HG03457 (cell line): ENCODE results near the gene CYP21A2.
"Not testable (repeated sequence)": the region's sequence is repeated elsewhere in the genome, so short reads cannot be mapped to it uniquely, and the experiment has no call there.

Experiments used
- ATAC-seq: cut with Tn5 transposase; IDR thresholded peaks from one replicate; pipeline ENCODE4 v1.9.1; 2021; ENCODE audit warnings: moderate number of reproducible peaks; ENCODE audit not compliant: unreplicated experiment

CYP21A2 gene

DNA sequence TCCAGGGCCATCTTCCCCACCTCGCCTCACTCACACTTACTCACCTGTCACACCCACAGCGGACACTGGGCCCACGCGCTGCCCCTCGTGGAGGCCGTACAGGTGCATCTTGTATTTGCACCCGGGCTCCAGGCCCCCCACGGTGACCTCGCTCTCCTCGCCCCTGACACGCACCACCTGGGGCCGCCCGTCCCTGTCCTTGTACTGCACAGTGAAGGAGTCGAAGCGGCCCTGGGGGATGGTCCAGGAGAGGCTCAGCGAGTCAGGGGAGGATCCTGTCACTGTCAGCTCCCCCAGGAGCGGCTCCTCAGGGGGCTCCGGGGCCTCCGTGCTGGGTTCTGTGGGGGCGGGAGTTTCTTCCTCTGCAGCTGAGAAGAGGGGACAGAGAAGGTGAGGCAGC lies 14.4 kb downstream of the CYP21A2 start:
- ATAC-seq = not testable (repeated sequence)

- not testable (repeated sequence) for ATAC-seq
Observed at GRCh38 chr6:32053314-32053713, 15.1 kb downstream of the CYP21A2 start.

GRCh38 chr6:32055756-32056155 lies 17.5 kb downstream of the CYP21A2 start:
- ATAC-seq = not testable (repeated sequence)

GRCh38 chr6:32056254-32056653 lies 18.0 kb downstream of the CYP21A2 start:
- ATAC-seq = no peak

GRCh38 chr6:32057966-32058365 lies 19.8 kb downstream of the CYP21A2 start:
- no peak for ATAC-seq

DNA sequence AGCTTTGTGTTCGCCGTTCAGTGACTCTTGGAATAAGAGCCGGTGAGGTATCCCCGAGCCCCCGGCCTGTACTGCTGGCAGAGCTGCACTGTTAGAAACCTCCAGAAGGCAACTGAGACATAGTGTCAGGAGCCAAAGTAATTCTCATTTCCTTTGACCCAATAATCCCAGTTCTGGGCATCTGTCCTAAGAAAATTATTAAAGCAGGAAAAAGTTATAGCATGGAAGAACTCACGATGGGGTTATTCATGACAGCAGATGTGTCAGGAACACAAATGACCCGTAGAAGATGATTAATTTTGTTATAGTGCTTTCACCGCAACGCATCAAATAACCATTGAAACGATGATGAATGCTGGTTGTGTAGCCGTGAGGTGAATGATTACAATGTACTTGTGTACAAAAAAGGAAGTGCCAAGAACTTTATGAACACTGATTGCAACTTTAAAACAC lies 20.3 kb downstream of the CYP21A2 start:
- no peak for ATAC-seq

GRCh38 chr6:32060966-32061655 lies 22.9 kb downstream of the CYP21A2 start:
- ATAC-seq = no peak

DNA sequence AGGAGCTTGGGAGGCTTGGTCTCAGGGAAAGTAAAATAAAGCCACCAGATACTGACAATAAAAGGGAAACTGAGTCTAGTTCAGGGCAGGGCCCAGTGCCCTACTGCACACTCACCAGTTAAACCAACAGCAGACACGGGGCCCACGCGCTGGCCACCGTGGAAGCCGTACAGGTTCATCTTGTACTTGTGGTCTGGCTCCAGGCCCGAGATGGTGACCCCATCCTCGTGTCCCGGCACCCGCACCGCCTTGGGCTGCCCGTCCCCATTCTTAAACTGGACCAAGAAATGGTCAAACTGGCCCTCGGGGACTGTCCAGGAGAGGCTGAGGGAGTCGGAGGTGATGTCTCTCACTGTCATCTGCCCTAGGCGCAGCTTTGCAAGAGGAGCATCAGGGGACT lies 26.5 kb downstream of the CYP21A2 start:
- no peak for ATAC-seq

- not testable (repeated sequence) for ATAC-seq
Observed at GRCh38 chr6:32067521-32067920, 29.3 kb downstream of the CYP21A2 start.

- ATAC-seq = not testable (repeated sequence)
Observed at GRCh38 chr6:32068315-32068714, 30.1 kb downstream of the CYP21A2 start.

- no peak for ATAC-seq
Observed at GRCh38 chr6:32068867-32069266, 30.7 kb downstream of the CYP21A2 start.

DNA sequence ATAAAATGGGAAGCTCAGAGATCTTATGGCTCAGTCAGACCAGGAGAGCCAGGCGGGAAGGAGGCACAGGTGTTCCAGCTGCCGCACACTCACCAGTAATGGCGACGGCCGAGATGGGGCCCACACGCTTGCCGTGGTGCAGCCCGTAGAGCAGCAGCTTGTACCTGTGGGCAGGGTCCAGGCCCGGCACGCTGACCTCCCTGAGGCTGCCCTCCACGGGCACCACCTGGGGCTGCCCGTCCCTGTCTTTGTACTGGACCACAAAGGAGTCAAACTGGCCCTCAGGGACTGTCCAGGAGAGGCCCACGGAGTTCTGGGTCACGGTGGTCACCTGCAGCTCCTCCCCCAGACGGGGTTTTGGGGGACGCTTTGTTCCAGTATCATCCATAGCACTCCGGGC lies 31.2 kb downstream of the CYP21A2 start:
- no peak for ATAC-seq

GRCh38 chr6:32069878-32070515 lies 31.8 kb downstream of the CYP21A2 start:
- no peak for ATAC-seq

DNA sequence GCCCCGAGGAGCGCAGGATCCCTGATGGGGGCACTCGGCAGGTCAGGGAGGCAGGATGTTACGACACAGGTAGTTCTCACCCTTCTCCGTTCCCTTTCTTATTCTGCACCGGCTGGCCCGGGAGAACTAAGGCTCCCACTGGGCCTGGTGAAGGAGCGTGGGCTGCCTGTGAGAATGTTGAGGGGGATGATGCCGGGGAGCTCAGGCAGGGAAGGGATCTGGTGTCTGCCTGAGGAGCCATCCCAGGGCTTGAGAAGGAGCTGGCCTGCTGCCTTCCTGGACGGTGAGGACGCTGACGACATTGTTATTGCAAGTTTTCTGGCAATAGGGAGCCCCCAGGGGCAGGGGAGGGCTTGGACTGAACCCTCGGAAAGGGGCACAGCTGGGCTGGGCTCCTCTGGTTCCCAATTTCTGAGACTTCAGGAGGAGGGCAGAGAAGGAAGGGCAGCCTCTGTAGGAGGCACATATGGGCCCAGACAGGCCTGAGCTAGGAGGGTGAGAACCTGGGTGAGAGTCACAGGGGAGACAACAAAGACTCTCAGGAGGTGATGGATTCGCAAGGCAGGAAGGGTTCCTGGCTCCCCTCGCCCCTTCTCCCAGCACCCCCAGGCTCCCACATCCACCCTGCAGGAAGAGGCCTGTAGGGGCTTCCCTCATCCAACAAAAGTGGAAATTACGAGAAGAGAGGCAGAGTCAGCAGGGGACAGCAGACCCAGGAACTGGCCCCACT lies 32.8 kb downstream of the CYP21A2 start:
- no peak for ATAC-seq

- no peak for ATAC-seq
Observed at GRCh38 chr6:32073101-32073500, 34.9 kb downstream of the CYP21A2 start.

DNA sequence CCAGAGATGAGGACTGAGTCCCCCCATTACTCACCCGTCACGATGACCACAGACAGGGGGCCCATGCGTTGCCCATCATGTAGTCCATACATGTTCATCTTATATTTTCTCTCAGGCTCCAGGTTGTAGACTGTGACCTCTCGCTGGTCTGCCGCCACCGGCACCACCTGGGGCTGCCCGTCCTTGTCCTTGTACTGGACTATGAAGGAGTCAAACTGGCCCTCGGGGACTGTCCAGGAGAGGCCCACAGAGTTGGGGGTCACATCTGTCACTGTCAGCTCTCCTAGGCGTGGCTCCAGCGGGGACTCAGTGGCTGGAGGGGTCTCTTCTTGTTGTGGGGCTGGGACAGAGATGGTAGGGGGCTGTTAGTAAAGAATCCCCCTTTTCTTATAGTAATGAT lies 35.4 kb downstream of the CYP21A2 start:
- ATAC-seq = no peak

GRCh38 chr6:32074996-32075532 lies 36.8 kb downstream of the CYP21A2 start:
- no peak for ATAC-seq

- ATAC-seq = no peak
Observed at GRCh38 chr6:32075781-32076180, 37.6 kb downstream of the CYP21A2 start.

- no peak for ATAC-seq
Observed at GRCh38 chr6:32076321-32076809, 38.1 kb downstream of the CYP21A2 start.

- no peak for ATAC-seq
Observed at GRCh38 chr6:32079566-32080290, 41.5 kb downstream of the CYP21A2 start.
